BJ (cell line): Measurements from ENCODE around the gene NUP54. TPM values are rescaled to one million over a fixed set of nuclear protein-coding genes. Genes with fewer than 3 reads are reported as not detected.

Experiments
- CTCF ChIA-PET: fragments of 350-600 bp; formaldehyde crosslinking; extraction: SDS; loops from one replicate; lab custom pipeline; 2021; ENCODE audit warnings: antibody characterized with exemption, inconsistent platforms; lab: Yijun Ruan, JAX
- POLR2A ChIA-PET: fragments of 300-600 bp; sonication (Branson Sonifier 250); formaldehyde crosslinking; extraction: SDS; loops from one replicate; lab custom pipeline; 2021; ENCODE audit warnings: antibody characterized with exemption; lab: Charles Lee
- DNase-seq: peaks from one replicate; pipeline ENCODE4 v3.0.0-alpha.2; 2011; ENCODE audit warnings: low read depth
- H3K27me3 ChIP-seq: 2 replicates; pipeline ENCODE4 v1.6.0; 2011; ENCODE audit warnings: low read length; ENCODE audit not compliant: control insufficient read depth, insufficient read depth
- H3K36me3 ChIP-seq: 2 replicates; pipeline ENCODE4 v1.5.1; 2011; ENCODE audit warnings: low read length; ENCODE audit not compliant: control insufficient read depth, insufficient read depth
- H3K4me3 ChIP-seq: 2 replicates; pipeline ENCODE4 v1.5.1; 2011; ENCODE audit warnings: low read depth, mild to moderate bottlenecking, control low read depth, low read length
- polyA plus RNA-seq: library from polyadenylated mRNA; depleted of rRNA; stranded (reverse); fragments of >200 nt; gene quantifications from 2 replicates; pipeline ENCODE4 v1.2.3, GENCODE V29; 2011
- TF ChIP-seq, protein P1 (sequence below): IDR thresholded peaks from 2 replicates; pipeline ENCODE4 v1.5.1; 2011; ENCODE audit warnings: low read depth, mild to moderate bottlenecking, control low read depth, inconsistent platforms, low read length, moderate library complexity; ENCODE audit not compliant: insufficient read depth

Gene NUP54
- polyA plus RNA-seq, 1 experiment = 19.4 TPM

DNA sequence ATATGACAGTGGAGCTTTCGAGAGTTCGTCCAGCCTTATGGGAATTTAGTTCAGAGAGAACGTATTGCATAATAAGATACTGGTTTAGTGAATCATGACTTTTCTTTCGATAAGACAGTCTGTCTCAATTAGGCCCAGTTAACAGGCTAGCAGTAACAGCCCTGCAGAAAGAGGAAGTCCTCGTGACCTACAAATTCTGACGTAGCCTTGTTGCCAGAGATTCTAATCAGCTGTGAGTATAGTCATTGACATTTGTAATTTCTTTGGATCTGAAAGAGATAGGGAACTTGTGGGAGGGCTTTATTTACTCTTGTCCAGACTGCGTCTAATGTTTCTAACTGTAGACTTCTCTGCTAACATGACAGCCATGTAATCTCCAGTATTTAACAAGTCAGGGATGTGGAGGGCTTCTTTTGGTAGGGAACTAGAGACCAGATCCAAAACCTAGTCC, 57.9 kb downstream of the NUP54 start:
- H3K27me3 ChIP-seq = peaks cover 2% of the 10 kb centered on the region
- H3K4me3 ChIP-seq = no peak overlapping the region
- no peaks in the 10 kb centered on the region for H3K36me3 ChIP-seq
- POLR2A ChIA-PET = no interaction called here
- DNase-seq = peak; percentile 54
- TF ChIP-seq, protein P1, sequence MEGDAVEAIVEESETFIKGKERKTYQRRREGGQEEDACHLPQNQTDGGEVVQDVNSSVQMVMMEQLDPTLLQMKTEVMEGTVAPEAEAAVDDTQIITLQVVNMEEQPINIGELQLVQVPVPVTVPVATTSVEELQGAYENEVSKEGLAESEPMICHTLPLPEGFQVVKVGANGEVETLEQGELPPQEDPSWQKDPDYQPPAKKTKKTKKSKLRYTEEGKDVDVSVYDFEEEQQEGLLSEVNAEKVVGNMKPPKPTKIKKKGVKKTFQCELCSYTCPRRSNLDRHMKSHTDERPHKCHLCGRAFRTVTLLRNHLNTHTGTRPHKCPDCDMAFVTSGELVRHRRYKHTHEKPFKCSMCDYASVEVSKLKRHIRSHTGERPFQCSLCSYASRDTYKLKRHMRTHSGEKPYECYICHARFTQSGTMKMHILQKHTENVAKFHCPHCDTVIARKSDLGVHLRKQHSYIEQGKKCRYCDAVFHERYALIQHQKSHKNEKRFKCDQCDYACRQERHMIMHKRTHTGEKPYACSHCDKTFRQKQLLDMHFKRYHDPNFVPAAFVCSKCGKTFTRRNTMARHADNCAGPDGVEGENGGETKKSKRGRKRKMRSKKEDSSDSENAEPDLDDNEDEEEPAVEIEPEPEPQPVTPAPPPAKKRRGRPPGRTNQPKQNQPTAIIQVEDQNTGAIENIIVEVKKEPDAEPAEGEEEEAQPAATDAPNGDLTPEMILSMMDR = no peak
- CTCF ChIA-PET = interaction anchor here (0.9 to 1.6 kb wide), 2 partner anchors 9 to 174 kb away, joined by 4 read pairs; no protein-coding TSS in a partner anchor

DNA sequence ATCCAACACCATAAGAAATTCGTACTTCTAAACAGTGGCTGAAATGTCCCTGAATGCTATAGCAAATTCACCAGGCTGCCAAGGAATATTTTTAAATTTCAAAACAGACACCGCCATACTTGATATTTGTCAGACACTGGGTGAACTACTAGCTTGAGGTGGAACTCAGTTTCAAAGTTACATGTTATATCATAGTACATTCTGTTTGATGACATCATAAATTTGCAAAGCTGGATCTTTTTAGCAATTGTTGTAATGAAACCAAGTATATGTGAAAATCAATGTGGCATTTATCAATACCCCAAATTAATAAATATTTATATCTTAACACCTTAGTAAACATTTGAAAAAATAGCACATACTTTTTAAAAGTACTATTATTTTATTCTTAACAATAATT, 59.5 kb downstream of the NUP54 start:
- DNase-seq = no peak
- ChIA-PET POLR2A (no interaction called here), CTCF (interaction anchor here (1.0 to 1.4 kb wide), 2 partner anchors 35 to 93 kb away, joined by 4 read pairs; no protein-coding TSS in a partner anchor)
- Histone ChIP-seq H3K27me3 (peaks cover 4% of the 10 kb centered on the region), H3K36me3 (no peaks in the 10 kb centered on the region), H3K4me3 (no peak overlapping the region)
- TF ChIP-seq, protein P1 = no peak

- H3K36me3 ChIP-seq = no peaks in the 10 kb centered on the region
- TF ChIP-seq, protein P1 = peak; percentile 74
- CTCF ChIA-PET = interaction anchor here (0.5 to 2.3 kb wide), 8 partner anchors 9 to 1833 kb away, joined by 3 to 11 read pairs (median 4); no protein-coding TSS in a partner anchor
- no peak overlapping the region for H3K4me3 ChIP-seq
- peaks cover 7% of the 10 kb centered on the region for H3K27me3 ChIP-seq
- no peak for DNase-seq
- POLR2A ChIA-PET = no interaction called here
These were observed 61.0 kb downstream of the NUP54 start for GRCh38 chr4:76087007-76087769.

DNA sequence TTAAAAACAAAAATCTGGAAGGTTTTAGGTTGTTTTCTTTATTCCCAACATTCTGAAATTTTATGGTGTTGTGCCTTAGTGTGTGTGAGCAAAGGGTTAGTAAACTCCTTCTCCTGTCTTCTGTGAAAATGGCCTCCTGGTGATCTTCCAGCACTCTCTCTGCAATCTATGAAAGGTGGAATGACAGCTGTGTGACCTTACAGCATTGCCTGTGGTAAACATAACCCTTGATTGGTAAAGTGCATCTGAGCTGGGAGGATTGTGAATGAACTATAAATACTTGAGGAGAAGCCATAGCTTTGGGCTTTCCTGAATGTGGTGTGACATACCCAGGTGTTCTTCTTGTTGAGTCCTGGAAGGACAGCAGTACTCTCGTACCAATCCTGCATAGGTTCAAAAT, 63.7 kb downstream of the NUP54 start:
- Histone ChIP-seq H3K27me3 (peaks cover 10% of the 10 kb centered on the region), H3K4me3 (no peak overlapping the region), H3K36me3 (no peaks in the 10 kb centered on the region)
- ChIA-PET CTCF (interaction anchor here (1.3 to 2.6 kb wide), 3 partner anchors 18 to 89 kb away, joined by 3 to 12 read pairs (median 7); no protein-coding TSS in a partner anchor), POLR2A (no interaction called here)
- no peak for DNase-seq
- TF ChIP-seq, protein P1 = no peak

DNA sequence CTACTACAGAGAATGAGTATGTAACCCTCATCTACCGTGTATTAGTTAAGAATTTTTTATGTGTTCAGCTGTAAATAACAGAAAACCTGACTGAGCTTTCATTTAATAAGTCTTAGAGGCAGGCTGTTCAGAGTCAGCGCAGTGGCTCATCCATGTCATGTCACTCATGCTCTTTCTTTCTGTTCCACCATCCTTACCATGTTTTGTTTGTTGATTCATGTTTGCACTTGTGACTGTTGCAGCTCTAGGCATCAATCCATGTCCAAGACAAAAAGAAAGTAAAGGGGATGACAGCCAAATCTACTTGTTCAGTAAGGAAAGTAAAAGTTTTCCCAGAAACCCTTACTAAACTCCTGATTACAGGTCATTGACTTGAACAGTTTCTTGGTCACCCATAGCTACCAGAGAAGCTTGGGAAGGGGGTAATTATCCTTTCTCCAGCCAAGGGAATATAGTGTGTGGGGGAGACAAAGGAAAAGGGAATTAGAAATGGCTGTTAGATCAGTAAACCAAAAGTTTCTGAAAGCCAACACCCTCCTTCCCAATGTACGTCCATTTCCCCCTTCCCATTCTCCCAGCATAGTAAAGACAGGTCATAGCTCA, 64.7 kb downstream of the NUP54 start:
- Histone ChIP-seq H3K27me3 (peaks cover 11% of the 10 kb centered on the region), H3K36me3 (no peaks in the 10 kb centered on the region), H3K4me3 (no peak overlapping the region)
- POLR2A ChIA-PET = no interaction called here
- CTCF ChIA-PET = interaction anchor here (2.4 to 2.6 kb wide), 2 partner anchors 17 to 88 kb away, joined by 7 to 12 read pairs; no protein-coding TSS in a partner anchor
- DNase-seq = no peak
- TF ChIP-seq, protein P1 = no peak
